ENCODE results near the gene ADAMTS12. TPM values are rescaled to one million over a fixed set of nuclear protein-coding genes. Genes with fewer than 3 reads are reported as not detected.

ADAMTS12 gene
- total RNA-seq, 1 experiment from 2014 or later = 0.15 TPM

- ChIA-PET POLR2A (no interaction called here), CTCF (no interaction called here)
- TF ChIP-seq CTCF (IDR thresholded peaks at IDR 0.05) = no peak
- no peak for TF ChIP-seq SIN3A (IDR thresholded peaks at IDR 0.05; ENCODE audit: borderline replicate concordance, insufficient read depth, low read depth, low read length)
- no peak for TF ChIP-seq POLR2AphosphoS5 (IDR thresholded peaks at IDR 0.05; ENCODE audit: low read depth, low read length)
- TF ChIP-seq, protein P1, sequence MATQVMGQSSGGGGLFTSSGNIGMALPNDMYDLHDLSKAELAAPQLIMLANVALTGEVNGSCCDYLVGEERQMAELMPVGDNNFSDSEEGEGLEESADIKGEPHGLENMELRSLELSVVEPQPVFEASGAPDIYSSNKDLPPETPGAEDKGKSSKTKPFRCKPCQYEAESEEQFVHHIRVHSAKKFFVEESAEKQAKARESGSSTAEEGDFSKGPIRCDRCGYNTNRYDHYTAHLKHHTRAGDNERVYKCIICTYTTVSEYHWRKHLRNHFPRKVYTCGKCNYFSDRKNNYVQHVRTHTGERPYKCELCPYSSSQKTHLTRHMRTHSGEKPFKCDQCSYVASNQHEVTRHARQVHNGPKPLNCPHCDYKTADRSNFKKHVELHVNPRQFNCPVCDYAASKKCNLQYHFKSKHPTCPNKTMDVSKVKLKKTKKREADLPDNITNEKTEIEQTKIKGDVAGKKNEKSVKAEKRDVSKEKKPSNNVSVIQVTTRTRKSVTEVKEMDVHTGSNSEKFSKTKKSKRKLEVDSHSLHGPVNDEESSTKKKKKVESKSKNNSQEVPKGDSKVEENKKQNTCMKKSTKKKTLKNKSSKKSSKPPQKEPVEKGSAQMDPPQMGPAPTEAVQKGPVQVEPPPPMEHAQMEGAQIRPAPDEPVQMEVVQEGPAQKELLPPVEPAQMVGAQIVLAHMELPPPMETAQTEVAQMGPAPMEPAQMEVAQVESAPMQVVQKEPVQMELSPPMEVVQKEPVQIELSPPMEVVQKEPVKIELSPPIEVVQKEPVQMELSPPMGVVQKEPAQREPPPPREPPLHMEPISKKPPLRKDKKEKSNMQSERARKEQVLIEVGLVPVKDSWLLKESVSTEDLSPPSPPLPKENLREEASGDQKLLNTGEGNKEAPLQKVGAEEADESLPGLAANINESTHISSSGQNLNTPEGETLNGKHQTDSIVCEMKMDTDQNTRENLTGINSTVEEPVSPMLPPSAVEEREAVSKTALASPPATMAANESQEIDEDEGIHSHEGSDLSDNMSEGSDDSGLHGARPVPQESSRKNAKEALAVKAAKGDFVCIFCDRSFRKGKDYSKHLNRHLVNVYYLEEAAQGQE (IDR thresholded peaks at IDR 0.05; ENCODE audit: insufficient read depth in 1 of 2, low read depth in 2 of 2, low read length in 1 of 2) = no peak
- Histone ChIP-seq H3K27ac (ENCODE audit: low read length) (no peak overlapping the region), H3K36me3 (ENCODE audit: control insufficient read depth, insufficient read depth, low read length) (no peaks in the 10 kb centered on the region), H3K27me3 (ENCODE audit: control insufficient read depth, insufficient read depth, low read length) (no peaks in the 10 kb centered on the region; the same call in 1 of the 2 replicates), H3K4me3 (ENCODE audit: low read depth in 2 of 2, low read length in 2 of 2) (no peak overlapping the region), H3K4me1 (ENCODE audit: control insufficient read depth, insufficient read depth, low read length) (no peaks in the 10 kb centered on the region), H3K9me3 (ENCODE audit: control insufficient read depth, insufficient read depth, low read depth, low read length) (no peaks in the 10 kb centered on the region)
- DNase-seq (ENCODE audit: low read depth, low spot score) (no peak), ATAC-seq (no peak)
- intact Hi-C loops (cut with micrococcal nuclease; ENCODE audit: unreplicated experiment) (no loop called here), in situ Hi-C loops (cut with HindIII; ENCODE audit: low pct_unique_long_range_greater_than_20kb, low sequenced_read_pairs) (no loop called here)
- no TSS peak for BruUV-seq (replicated peaks)
Measured at GRCh38 chr5:33629999-33630398, 261.8 kb downstream of the ADAMTS12 start.

GRCh38 chr5:33628796-33629195, 263.0 kb downstream of the ADAMTS12 start:
- no peaks in the 10 kb centered on the region for H3K36me3 ChIP-seq (ENCODE audit: control insufficient read depth, insufficient read depth, low read length)
- no peak overlapping the region for H3K4me3 ChIP-seq (ENCODE audit: low read depth in 2 of 2, low read length in 2 of 2)
- in situ Hi-C loops (cut with HindIII; ENCODE audit: low pct_unique_long_range_greater_than_20kb, low sequenced_read_pairs) = no loop called here
- no peak for DNase-seq (ENCODE audit: low read depth, low spot score)
- ChIA-PET POLR2A (no interaction called here), CTCF (no interaction called here)
- TF ChIP-seq, protein P1 (IDR thresholded peaks at IDR 0.05; ENCODE audit: insufficient read depth in 1 of 2, low read depth in 2 of 2, low read length in 1 of 2) = no peak
- ATAC-seq = no peak
- BruUV-seq (replicated peaks) = no TSS peak
- H3K27ac ChIP-seq (ENCODE audit: low read length) = no peak overlapping the region
- no peaks in the 10 kb centered on the region for H3K27me3 ChIP-seq (ENCODE audit: control insufficient read depth, insufficient read depth, low read length)
- H3K4me1 ChIP-seq (ENCODE audit: control insufficient read depth, insufficient read depth, low read length) = no peaks in the 10 kb centered on the region
- intact Hi-C loops (cut with micrococcal nuclease; ENCODE audit: unreplicated experiment) = no loop called here
- no peaks in the 10 kb centered on the region for H3K9me3 ChIP-seq (ENCODE audit: control insufficient read depth, insufficient read depth, low read depth, low read length)
